Panc1 (cell line): ENCODE measurements around the gene FZR1. TPM values are rescaled to one million over a fixed set of nuclear protein-coding genes. Genes with fewer than 3 reads are reported as not detected.

ENCODE experiments used
- ATAC-seq: fragments of 200-7000 bp; cut with Tn5 transposase; 2 replicates; pipeline ENCODE4 v1.9.1; 2020; ENCODE audit warnings: mild to moderate bottlenecking, moderate library complexity
- BruUV-seq: library from RNA; stranded (reverse); fragments of 400-500 nt; replicated peaks from 2 replicates; lab custom pipeline; 2021; lab: Mats Ljungman, UMichigan
- CTCF ChIA-PET: fragments of 300-600 bp; sonication (Branson Sonifier 250); formaldehyde crosslinking; loops from one replicate; lab custom pipeline; 2022; ENCODE audit warnings: antibody characterized with exemption; lab: Charles Lee
- POLR2A ChIA-PET: fragments of 300-600 bp; sonication (Branson Sonifier 250); formaldehyde crosslinking; loops from one replicate; lab custom pipeline; 2022; ENCODE audit warnings: antibody characterized with exemption; lab: Charles Lee
- DNase-seq: peaks from one replicate; pipeline ENCODE4 v3.0.0-alpha.2; 2010; ENCODE audit warnings: low read depth, low spot score
- H3K27ac ChIP-seq: 2 replicates; pipeline ENCODE4 v1.5.1; 2011; ENCODE audit warnings: mild to moderate bottlenecking, low read length, inconsistent platforms
- H3K27me3 ChIP-seq: fragments of 200-500 bp; sonication (Bioruptor generic); 2 replicates; pipeline ENCODE4 v1.6.0; 2014; ENCODE audit warnings: low read length, inconsistent platforms; ENCODE audit not compliant: control insufficient read depth, insufficient read depth
- H3K36me3 ChIP-seq: fragments of 200-500 bp; sonication (Bioruptor generic); 2 replicates; pipeline ENCODE4 v1.5.1; 2014; ENCODE audit warnings: inconsistent platforms, mild to moderate bottlenecking, low read length, moderate library complexity; ENCODE audit not compliant: control insufficient read depth, insufficient read depth
- H3K4me1 ChIP-seq: 2 replicates; pipeline ENCODE4 v1.5.1; 2011; ENCODE audit warnings: inconsistent platforms, mild to moderate bottlenecking, low read length, moderate library complexity; ENCODE audit not compliant: control insufficient read depth, insufficient read depth
- H3K4me3 ChIP-seq, 2 experiments: 2 replicates each; pipeline ENCODE4 v1.5.1; 2011 to 2012; ENCODE audit warnings: low read depth in 2 of 2, low read length in 2 of 2, mild to moderate bottlenecking in 2 of 2, inconsistent platforms in 1 of 2, moderate library complexity in 1 of 2
- H3K9me3 ChIP-seq: fragments of 200-500 bp; sonication (Bioruptor generic); 2 replicates; pipeline ENCODE4 v1.5.1; 2014; ENCODE audit warnings: low read depth, mild to moderate bottlenecking, inconsistent platforms, low read length, moderate library complexity; ENCODE audit not compliant: control insufficient read depth, insufficient read depth
- POLR2AphosphoS5 ChIP-seq: IDR thresholded peaks from 2 replicates; pipeline ENCODE4 v1.6.1; 2012; ENCODE audit warnings: mild to moderate bottlenecking, low read depth, low read length, moderate library complexity
- SIN3A ChIP-seq: IDR thresholded peaks from 2 replicates; pipeline ENCODE4 v1.6.1; 2012; ENCODE audit warnings: low read depth, mild to moderate bottlenecking, low read length, moderate library complexity, borderline replicate concordance; ENCODE audit not compliant: insufficient read depth
- TCF7L2 ChIP-seq: IDR thresholded peaks from 2 replicates; pipeline ENCODE4 v1.6.1; 2011; ENCODE audit warnings: mild to moderate bottlenecking, low read depth, low read length, inconsistent platforms
- in situ Hi-C: cut with HindIII; loops from 2 replicates; pipeline ENCODE4 v1.10.0; 2016; ENCODE audit warnings: low sequenced_read_pairs, low pct_unique_long_range_greater_than_20kb
- intact Hi-C: fragments of 100-400 bp; cut with micrococcal nuclease; formaldehyde crosslinking; loops from one replicate; pipeline ENCODE4 v1.10.0; 2022; ENCODE audit not compliant: unreplicated experiment
- total RNA-seq: library from RNA; stranded (reverse); gene quantifications from one replicate; pipeline ENCODE4 v1.2.1, GENCODE V29; 2021; ENCODE audit not compliant: unreplicated experiment
- TF ChIP-seq, protein P1 (sequence below): fragments of 450-650 bp; IDR thresholded peaks from 2 replicates; pipeline ENCODE4 v1.5.1; 2017; ENCODE audit warnings: mild to moderate bottlenecking
- TF ChIP-seq, protein P2 (sequence below), 2 experiments: IDR thresholded peaks; 2 replicates each; pipeline ENCODE4 v1.6.1; 2011 to 2012; ENCODE audit warnings: low read depth in 2 of 2, control low read depth in 1 of 2, low read length in 1 of 2, mild to moderate bottlenecking in 1 of 2, moderate library complexity in 1 of 2; ENCODE audit not compliant: insufficient read depth in 1 of 2

Gene FZR1
- total RNA-seq, 1 experiment from 2014 or later, result 48.7 TPM

DNA sequence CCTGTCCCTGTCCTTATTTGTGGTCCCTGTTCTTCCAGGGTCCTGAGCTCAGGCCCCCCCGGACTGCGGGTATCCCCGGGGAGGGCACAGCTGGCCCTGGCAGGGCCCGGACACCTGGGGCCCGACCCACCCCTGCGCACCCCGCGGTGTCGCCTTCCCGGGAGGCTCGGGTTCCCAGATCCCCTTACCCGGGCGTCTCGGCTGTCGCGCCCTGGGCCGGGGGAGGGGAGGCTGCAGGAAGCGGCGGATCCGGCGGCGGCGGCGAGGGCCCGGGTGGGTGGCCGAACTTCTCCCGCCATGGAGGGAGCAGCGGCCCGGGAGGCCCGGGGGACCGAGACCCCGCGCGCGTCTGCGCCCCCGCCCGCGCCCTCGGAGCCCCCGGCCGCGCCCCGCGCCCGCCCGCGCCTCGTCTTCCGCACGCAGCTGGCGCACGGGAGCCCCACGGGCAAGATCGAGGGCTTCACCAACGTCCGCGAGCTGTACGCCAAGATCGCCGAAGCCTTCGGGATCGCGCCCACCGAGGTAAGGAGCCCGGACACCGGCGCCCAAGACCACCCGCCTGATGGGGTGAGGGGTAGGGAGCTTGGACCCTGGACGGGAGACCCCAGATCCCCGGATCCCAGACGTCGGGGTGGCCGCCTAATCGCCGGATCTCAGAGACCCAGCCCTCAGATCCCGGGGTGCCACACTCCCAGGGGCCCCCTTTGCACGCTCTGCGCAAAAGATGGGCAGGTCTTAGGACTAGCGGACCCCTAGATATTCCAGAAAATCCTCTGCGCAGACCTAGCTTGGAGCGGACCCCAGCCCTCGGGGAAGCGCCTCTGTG lies 79.4 kb downstream of the FZR1 start, which contains the start of gene GIPC3:
Gene GIPC3, plus strand, starts transcription at position 178 of the 826 bp plus-strand sequence. Its CDS starts 120 bp downstream, at position 298.
- H3K27ac ChIP-seq, result no peak within 1 kb of the TSS
- TF ChIP-seq SIN3A, result no peak
- TF ChIP-seq, protein P1, sequence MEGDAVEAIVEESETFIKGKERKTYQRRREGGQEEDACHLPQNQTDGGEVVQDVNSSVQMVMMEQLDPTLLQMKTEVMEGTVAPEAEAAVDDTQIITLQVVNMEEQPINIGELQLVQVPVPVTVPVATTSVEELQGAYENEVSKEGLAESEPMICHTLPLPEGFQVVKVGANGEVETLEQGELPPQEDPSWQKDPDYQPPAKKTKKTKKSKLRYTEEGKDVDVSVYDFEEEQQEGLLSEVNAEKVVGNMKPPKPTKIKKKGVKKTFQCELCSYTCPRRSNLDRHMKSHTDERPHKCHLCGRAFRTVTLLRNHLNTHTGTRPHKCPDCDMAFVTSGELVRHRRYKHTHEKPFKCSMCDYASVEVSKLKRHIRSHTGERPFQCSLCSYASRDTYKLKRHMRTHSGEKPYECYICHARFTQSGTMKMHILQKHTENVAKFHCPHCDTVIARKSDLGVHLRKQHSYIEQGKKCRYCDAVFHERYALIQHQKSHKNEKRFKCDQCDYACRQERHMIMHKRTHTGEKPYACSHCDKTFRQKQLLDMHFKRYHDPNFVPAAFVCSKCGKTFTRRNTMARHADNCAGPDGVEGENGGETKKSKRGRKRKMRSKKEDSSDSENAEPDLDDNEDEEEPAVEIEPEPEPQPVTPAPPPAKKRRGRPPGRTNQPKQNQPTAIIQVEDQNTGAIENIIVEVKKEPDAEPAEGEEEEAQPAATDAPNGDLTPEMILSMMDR, result no peak
- no peak for TF ChIP-seq POLR2AphosphoS5
- TF ChIP-seq, protein P2, sequence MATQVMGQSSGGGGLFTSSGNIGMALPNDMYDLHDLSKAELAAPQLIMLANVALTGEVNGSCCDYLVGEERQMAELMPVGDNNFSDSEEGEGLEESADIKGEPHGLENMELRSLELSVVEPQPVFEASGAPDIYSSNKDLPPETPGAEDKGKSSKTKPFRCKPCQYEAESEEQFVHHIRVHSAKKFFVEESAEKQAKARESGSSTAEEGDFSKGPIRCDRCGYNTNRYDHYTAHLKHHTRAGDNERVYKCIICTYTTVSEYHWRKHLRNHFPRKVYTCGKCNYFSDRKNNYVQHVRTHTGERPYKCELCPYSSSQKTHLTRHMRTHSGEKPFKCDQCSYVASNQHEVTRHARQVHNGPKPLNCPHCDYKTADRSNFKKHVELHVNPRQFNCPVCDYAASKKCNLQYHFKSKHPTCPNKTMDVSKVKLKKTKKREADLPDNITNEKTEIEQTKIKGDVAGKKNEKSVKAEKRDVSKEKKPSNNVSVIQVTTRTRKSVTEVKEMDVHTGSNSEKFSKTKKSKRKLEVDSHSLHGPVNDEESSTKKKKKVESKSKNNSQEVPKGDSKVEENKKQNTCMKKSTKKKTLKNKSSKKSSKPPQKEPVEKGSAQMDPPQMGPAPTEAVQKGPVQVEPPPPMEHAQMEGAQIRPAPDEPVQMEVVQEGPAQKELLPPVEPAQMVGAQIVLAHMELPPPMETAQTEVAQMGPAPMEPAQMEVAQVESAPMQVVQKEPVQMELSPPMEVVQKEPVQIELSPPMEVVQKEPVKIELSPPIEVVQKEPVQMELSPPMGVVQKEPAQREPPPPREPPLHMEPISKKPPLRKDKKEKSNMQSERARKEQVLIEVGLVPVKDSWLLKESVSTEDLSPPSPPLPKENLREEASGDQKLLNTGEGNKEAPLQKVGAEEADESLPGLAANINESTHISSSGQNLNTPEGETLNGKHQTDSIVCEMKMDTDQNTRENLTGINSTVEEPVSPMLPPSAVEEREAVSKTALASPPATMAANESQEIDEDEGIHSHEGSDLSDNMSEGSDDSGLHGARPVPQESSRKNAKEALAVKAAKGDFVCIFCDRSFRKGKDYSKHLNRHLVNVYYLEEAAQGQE (IDR thresholded peaks at IDR 0.05; ENCODE audit: insufficient read depth in 1 of 2, low read depth in 2 of 2, low read length in 1 of 2), result no peak
- TF ChIP-seq TCF7L2, result no peak
- ChIA-PET POLR2A (no interaction called here), CTCF (interaction anchor here (0.6 kb wide), 1 partner anchor 675 kb away, joined by 6 read pairs; no protein-coding TSS in a partner anchor)
- BruUV-seq, result no TSS peak
- ATAC-seq (no peak), DNase-seq (no peak)
- intact Hi-C loops (no loop called here), in situ Hi-C loops (no loop called here)
- H3K4me1 ChIP-seq, result no peaks in the 10 kb centered on the region
- no peaks in the 10 kb centered on the region for H3K27me3 ChIP-seq
- peak within 1 kb of the TSS; percentile 22 to 37 for H3K4me3 ChIP-seq
- no peaks in the 10 kb centered on the region for H3K9me3 ChIP-seq
- no peaks in the 10 kb centered on the region for H3K36me3 ChIP-seq

DNA sequence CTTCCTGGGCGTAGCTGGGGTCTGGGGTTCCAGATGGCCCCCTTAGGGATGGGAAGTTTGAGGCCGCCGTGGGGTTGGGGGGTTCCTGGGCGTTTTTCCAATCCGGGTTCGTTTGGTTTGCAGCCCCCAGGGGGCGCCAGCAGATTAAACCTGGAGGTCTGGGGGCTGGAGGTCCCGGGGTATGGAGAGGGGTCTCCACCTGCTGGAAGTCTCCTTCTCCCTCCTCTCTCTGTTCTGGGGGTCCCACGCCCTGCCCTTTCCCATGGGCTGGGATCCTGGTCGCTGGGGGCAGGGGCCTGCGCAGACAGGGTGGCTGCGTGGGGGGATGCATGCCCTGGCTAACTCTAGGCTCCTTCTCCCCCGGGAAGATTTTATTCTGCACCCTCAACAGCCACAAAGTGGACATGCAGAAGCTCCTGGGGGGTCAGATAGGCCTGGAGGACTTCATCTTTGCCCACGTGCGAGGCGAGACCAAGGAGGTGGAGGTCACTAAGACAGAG lies 80.1 kb downstream of the FZR1 start:
- H3K4me1 ChIP-seq, result no peaks in the 10 kb centered on the region
- DNase-seq (no peak), ATAC-seq (peak; percentile 32; the same call in 1 of the 2 replicates)
- no peaks in the 10 kb centered on the region for H3K27me3 ChIP-seq
- no peaks in the 10 kb centered on the region for H3K36me3 ChIP-seq
- no TSS peak for BruUV-seq
- ChIA-PET POLR2A (no interaction called here), CTCF (no interaction called here)
- in situ Hi-C loops, result no loop called here
- TF ChIP-seq, protein P2 (IDR thresholded peaks at IDR 0.05; ENCODE audit: insufficient read depth in 1 of 2, low read depth in 2 of 2, low read length in 1 of 2), result no peak
- TF ChIP-seq, protein P1, result peak; percentile 83
- peak overlapping the region; percentile 22 to 37 for H3K4me3 ChIP-seq
- intact Hi-C loops, result no loop called here
- no peak overlapping the region for H3K27ac ChIP-seq
- H3K9me3 ChIP-seq, result no peaks in the 10 kb centered on the region
